ENCODE measurements around the gene THAP5.

DNA sequence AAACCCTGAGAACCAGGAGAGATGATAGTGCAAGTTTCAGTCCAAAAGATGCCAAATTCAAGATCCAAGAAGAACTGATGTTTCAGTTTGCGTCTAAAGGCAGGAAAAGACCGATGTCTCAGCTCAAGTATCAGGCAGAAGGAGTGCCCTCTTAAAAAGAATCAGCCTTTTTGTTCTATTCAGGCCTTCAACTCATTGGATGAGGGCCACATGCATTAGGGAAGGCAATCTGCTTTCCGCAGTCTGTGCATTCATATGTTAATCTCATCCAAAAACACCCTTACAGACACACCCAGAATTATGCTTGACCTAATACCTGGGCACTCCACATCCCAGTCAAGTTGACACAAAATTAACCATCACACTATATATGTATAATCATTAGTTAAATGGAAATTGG lies 45.4 kb upstream of the THAP5 start:
- TF ChIP-seq, protein P1, sequence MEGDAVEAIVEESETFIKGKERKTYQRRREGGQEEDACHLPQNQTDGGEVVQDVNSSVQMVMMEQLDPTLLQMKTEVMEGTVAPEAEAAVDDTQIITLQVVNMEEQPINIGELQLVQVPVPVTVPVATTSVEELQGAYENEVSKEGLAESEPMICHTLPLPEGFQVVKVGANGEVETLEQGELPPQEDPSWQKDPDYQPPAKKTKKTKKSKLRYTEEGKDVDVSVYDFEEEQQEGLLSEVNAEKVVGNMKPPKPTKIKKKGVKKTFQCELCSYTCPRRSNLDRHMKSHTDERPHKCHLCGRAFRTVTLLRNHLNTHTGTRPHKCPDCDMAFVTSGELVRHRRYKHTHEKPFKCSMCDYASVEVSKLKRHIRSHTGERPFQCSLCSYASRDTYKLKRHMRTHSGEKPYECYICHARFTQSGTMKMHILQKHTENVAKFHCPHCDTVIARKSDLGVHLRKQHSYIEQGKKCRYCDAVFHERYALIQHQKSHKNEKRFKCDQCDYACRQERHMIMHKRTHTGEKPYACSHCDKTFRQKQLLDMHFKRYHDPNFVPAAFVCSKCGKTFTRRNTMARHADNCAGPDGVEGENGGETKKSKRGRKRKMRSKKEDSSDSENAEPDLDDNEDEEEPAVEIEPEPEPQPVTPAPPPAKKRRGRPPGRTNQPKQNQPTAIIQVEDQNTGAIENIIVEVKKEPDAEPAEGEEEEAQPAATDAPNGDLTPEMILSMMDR (conservative IDR thresholded peaks at IDR 0.05) = no peak
- no peak for TF ChIP-seq EZH2 (IDR thresholded peaks at IDR 0.05; ENCODE audit: low read depth)
